CD4-positive, alpha-beta memory T cell (primary cell): ENCODE measurements around the gene TMEM47. TPM values are rescaled to one million over a fixed set of nuclear protein-coding genes. Genes with fewer than 3 reads are reported as not detected.
A peak's percentile ranks its signal among the peaks of the same experiment; 100 is the strongest.

Experiments
- CTCF ChIA-PET: fragments of 350-600 bp; sonication (Branson Sonifier 250); formaldehyde crosslinking; loops from one replicate; lab custom pipeline; 2021; ENCODE audit warnings: inconsistent platforms; ENCODE audit not compliant: partially characterized antibody; lab: Charles Lee
- POLR2A ChIA-PET: fragments of 350-600 bp; sonication (Branson Sonifier 250); formaldehyde crosslinking; loops from one replicate; lab custom pipeline; 2021; ENCODE audit not compliant: partially characterized antibody; lab: Charles Lee
- DNase-seq, 5 donors: peaks; one replicate each; pipeline versions ENCODE4 v3.0.0 to v3.0.0-alpha.2; 2020 to 2022; ENCODE audit warnings: mixed read lengths in 1 of 5
- H3K27ac ChIP-seq: one replicate; pipeline ENCODE4 v1.7.0; 2013; ENCODE audit warnings: low read depth, low read length
- H3K27me3 ChIP-seq: 2 replicates; pipeline ENCODE4 v1.7.0; 2013; ENCODE audit warnings: mild to moderate bottlenecking, low read length, moderate library complexity; ENCODE audit not compliant: insufficient read depth
- H3K36me3 ChIP-seq: 2 replicates; pipeline ENCODE4 v1.7.0; 2013; ENCODE audit warnings: mild to moderate bottlenecking, low read length, moderate library complexity; ENCODE audit not compliant: insufficient read depth
- H3K4me1 ChIP-seq: 2 replicates; pipeline ENCODE4 v1.7.0; 2013; ENCODE audit warnings: mild to moderate bottlenecking, low read length, moderate library complexity; ENCODE audit not compliant: insufficient read depth
- H3K4me3 ChIP-seq, 2 donors: one replicate each; pipeline ENCODE4 v1.7.0; 2013; ENCODE audit warnings: low read length in 2 of 2, mild to moderate bottlenecking in 1 of 2
- H3K9me3 ChIP-seq, 2 donors: one replicate each; pipeline ENCODE4 v1.7.0; 2013; ENCODE audit warnings: low read length in 2 of 2, control low read depth in 1 of 2; ENCODE audit not compliant: control insufficient read depth in 1 of 2
- H3K27ac Mint-ChIP-seq, 7 donors: one replicate each; pipeline ENCODE4 v1.8.0; 2020 to 2021; ENCODE audit warnings: mixed read lengths in 7 of 7, mild to moderate bottlenecking in 6 of 7, inconsistent platforms in 3 of 7, moderate library complexity in 3 of 7
- H3K27me3 Mint-ChIP-seq, 2 donors: one replicate each; pipeline ENCODE4 v1.8.0; 2020 to 2021; ENCODE audit warnings: mixed read lengths in 2 of 2
- H3K36me3 Mint-ChIP-seq, 2 donors: one replicate each; pipeline ENCODE4 v1.8.0; 2020 to 2021; ENCODE audit warnings: mixed read lengths in 2 of 2, inconsistent platforms in 1 of 2, mild to moderate bottlenecking in 1 of 2
- H3K4me1 Mint-ChIP-seq, 4 donors: one replicate each; pipeline ENCODE4 v1.8.0; 2020 to 2021; ENCODE audit warnings: mixed read lengths in 4 of 4, mild to moderate bottlenecking in 1 of 4
- H3K4me3 Mint-ChIP-seq, 8 donors: one replicate each; pipeline ENCODE4 v1.8.0; 2020 to 2021; ENCODE audit warnings: mixed read lengths in 8 of 8, mild to moderate bottlenecking in 7 of 8, moderate library complexity in 6 of 8, inconsistent platforms in 3 of 8
- H3K9me3 Mint-ChIP-seq, 8 donors: one replicate each; pipeline ENCODE4 v1.8.0; 2020 to 2021; ENCODE audit warnings: mixed read lengths in 8 of 8, mild to moderate bottlenecking in 5 of 8, inconsistent platforms in 3 of 8, moderate library complexity in 1 of 8
- intact Hi-C: fragments of 100-400 bp; cut with micrococcal nuclease; formaldehyde crosslinking; loops from one replicate; pipeline ENCODE4 v1.15.1; 2023
- polyA plus RNA-seq, 2 donors: library from polyadenylated mRNA; unstranded; fragments of 300-500 nt; fragmentation: Illumina TruSeq; gene quantifications; one replicate each; pipeline ENCODE4 v1.2.3, GENCODE V29; 2021
- total RNA-seq, 2 experiments: library from RNA; stranded (reverse); gene quantifications; one replicate each; pipeline ENCODE4 v1.2.3, GENCODE V29; 2021

Gene TMEM47
- not detected for total RNA-seq
- not detected for polyA plus RNA-seq

GRCh38 chrX:34656842-34657725, at the start of gene TMEM47:
TSS of gene TMEM47 (minus strand) at chrX:34657285. CDS start at chrX:34657029, 256 bp downstream.
- POLR2A ChIA-PET: no interaction called here
- DNase-seq: no peak
- intact Hi-C loops: no loop called here
- Mint-ChIP-seq H3K27me3 (peaks cover 10 to 13% of the 10 kb centered on the region in 2 donors), H3K4me1 (peaks cover 0 to 5% (median 5%) of the 10 kb centered on the region in 4 donors), H3K9me3 (peaks cover 0 to 17% (median 6%) of the 10 kb centered on the region in 8 donors), H3K4me3 (peak within 1 kb of the TSS in 2 of 8 donors; percentile 24 to 36), H3K27ac (no peak within 1 kb of the TSS), H3K36me3 (no peaks in the 10 kb centered on the region)
- Histone ChIP-seq H3K27ac (no peak within 1 kb of the TSS), H3K36me3 (no peaks in the 10 kb centered on the region), H3K9me3 (no peaks in the 10 kb centered on the region), H3K4me3 (no peak within 1 kb of the TSS), H3K27me3 (no peaks in the 10 kb centered on the region), H3K4me1 (no peaks in the 10 kb centered on the region)
- CTCF ChIA-PET: no interaction called here

DNA sequence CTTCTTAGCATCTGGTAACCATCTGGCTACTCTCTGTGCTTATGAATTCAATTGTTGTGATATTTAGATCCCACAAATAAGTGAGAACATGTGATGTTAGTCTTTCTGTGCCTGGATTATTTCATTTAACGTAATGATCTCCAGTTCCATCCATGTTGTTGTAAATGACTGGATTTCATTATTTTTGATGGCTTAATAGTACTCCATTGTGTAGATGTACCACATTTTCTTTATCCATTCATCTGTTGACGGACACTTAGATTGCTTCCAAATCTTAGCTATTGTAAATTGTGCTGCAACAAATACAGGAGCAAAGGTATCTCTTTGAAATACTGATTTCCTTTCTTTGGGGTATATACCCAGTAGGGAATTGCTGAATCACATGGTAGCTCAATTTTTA, 30.0 kb upstream of the TMEM47 start:
- no peaks in the 10 kb centered on the region for H3K36me3 Mint-ChIP-seq
- no peaks in the 10 kb centered on the region for H3K27me3 Mint-ChIP-seq
- no peak overlapping the region for H3K27ac Mint-ChIP-seq
- H3K9me3 ChIP-seq: no peaks in the 10 kb centered on the region
- no peaks in the 10 kb centered on the region for H3K4me1 ChIP-seq
- intact Hi-C loops: no loop called here
- H3K27ac ChIP-seq: no peak overlapping the region
- POLR2A ChIA-PET: no interaction called here
- no peak overlapping the region for H3K4me3 Mint-ChIP-seq
- H3K4me3 ChIP-seq: no peak overlapping the region
- H3K9me3 Mint-ChIP-seq: peaks cover 0 to 32% (median 10%) of the 10 kb centered on the region in 8 donors
- no peak for DNase-seq
- H3K27me3 ChIP-seq: no peaks in the 10 kb centered on the region
- no peaks in the 10 kb centered on the region for H3K36me3 ChIP-seq
- no peaks in the 10 kb centered on the region for H3K4me1 Mint-ChIP-seq
- CTCF ChIA-PET: no interaction called here

GRCh38 chrX:34659575-34659974, 2.5 kb upstream of the TMEM47 start:
- Histone ChIP-seq H3K27ac (no peak overlapping the region), H3K4me1 (no peaks in the 10 kb centered on the region), H3K4me3 (no peak overlapping the region), H3K36me3 (no peaks in the 10 kb centered on the region), H3K9me3 (no peaks in the 10 kb centered on the region), H3K27me3 (no peaks in the 10 kb centered on the region)
- CTCF ChIA-PET: no interaction called here
- no peak for DNase-seq
- H3K4me1 Mint-ChIP-seq: peaks cover 0 to 5% (median 5%) of the 10 kb centered on the region in 4 donors
- H3K36me3 Mint-ChIP-seq: no peaks in the 10 kb centered on the region
- peaks cover 10 to 13% of the 10 kb centered on the region in 2 donors for H3K27me3 Mint-ChIP-seq
- intact Hi-C loops: no loop called here
- POLR2A ChIA-PET: no interaction called here
- H3K27ac Mint-ChIP-seq: no peak overlapping the region
- H3K9me3 Mint-ChIP-seq: peaks cover 0 to 17% (median 6%) of the 10 kb centered on the region in 8 donors
- no peak overlapping the region for H3K4me3 Mint-ChIP-seq

DNA sequence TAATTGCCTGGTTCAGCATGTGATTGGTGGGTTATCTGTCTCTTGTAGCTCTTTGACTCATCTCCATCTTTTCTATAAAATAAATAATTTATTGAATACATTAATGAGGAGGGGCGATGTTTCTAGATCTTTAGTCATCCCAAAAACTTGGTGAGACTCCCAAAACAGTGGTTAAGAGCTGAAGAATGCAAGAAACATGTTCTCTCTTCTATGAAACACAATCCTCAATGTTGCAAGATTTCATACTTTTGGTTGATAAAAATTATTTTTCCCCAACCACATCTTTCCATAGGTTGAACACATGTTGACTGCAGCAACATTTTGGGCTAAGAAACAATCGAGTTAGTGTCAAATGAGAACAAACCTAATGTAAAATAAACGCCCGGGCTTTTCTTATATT, 1.2 kb upstream of the TMEM47 start:
- intact Hi-C loops: no loop called here
- no peak for DNase-seq
- POLR2A ChIA-PET: no interaction called here
- no peaks in the 10 kb centered on the region for H3K9me3 ChIP-seq
- no peak overlapping the region for H3K27ac ChIP-seq
- CTCF ChIA-PET: no interaction called here
- Mint-ChIP-seq H3K4me1 (peaks cover 0 to 5% (median 5%) of the 10 kb centered on the region in 4 donors), H3K27ac (no peak overlapping the region), H3K9me3 (peaks cover 0 to 17% (median 6%) of the 10 kb centered on the region in 8 donors), H3K27me3 (peaks cover 10 to 13% of the 10 kb centered on the region in 2 donors), H3K36me3 (no peaks in the 10 kb centered on the region), H3K4me3 (no peak overlapping the region)
- H3K27me3 ChIP-seq: no peaks in the 10 kb centered on the region
- H3K36me3 ChIP-seq: no peaks in the 10 kb centered on the region
- H3K4me3 ChIP-seq: no peak overlapping the region
- no peaks in the 10 kb centered on the region for H3K4me1 ChIP-seq

DNA sequence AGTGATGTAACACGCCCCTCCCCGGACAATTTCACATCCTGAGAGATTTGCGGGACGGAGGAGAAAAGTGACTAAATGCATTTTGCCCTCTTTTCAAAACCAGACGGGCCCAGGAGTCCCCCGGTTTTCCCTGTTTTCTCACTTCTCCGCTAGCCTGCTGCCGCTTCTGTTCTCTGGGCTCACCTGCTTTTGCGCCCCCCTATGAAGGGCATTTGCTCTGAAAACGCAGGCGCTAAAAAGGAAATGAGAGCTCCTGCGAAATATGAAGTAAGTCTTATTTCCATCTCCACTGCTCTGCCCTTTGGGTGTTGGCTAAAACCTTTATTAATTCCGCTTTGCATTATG, 613 bp upstream of the TMEM47 start:
- Histone ChIP-seq H3K9me3 (no peaks in the 10 kb centered on the region), H3K36me3 (no peaks in the 10 kb centered on the region), H3K4me3 (no peak overlapping the region), H3K4me1 (no peaks in the 10 kb centered on the region), H3K27me3 (no peaks in the 10 kb centered on the region), H3K27ac (no peak overlapping the region)
- Mint-ChIP-seq H3K27me3 (peaks cover 10 to 13% of the 10 kb centered on the region in 2 donors), H3K36me3 (no peaks in the 10 kb centered on the region), H3K4me1 (peaks cover 0 to 5% (median 5%) of the 10 kb centered on the region in 4 donors), H3K9me3 (peaks cover 0 to 17% (median 6%) of the 10 kb centered on the region in 8 donors), H3K27ac (no peak overlapping the region), H3K4me3 (no peak overlapping the region)
- intact Hi-C loops: no loop called here
- ChIA-PET POLR2A (no interaction called here), CTCF (no interaction called here)
- DNase-seq: no peak

GRCh38 chrX:34656467-34656841, 631 bp downstream of the TMEM47 start:
- Histone ChIP-seq H3K9me3 (no peaks in the 10 kb centered on the region), H3K4me3 (no peak overlapping the region), H3K27ac (no peak overlapping the region), H3K4me1 (no peaks in the 10 kb centered on the region), H3K36me3 (no peaks in the 10 kb centered on the region), H3K27me3 (no peaks in the 10 kb centered on the region)
- Mint-ChIP-seq H3K27ac (no peak overlapping the region), H3K27me3 (peaks cover 10 to 13% of the 10 kb centered on the region in 2 donors), H3K36me3 (no peaks in the 10 kb centered on the region), H3K4me1 (peaks cover 0 to 5% (median 5%) of the 10 kb centered on the region in 4 donors), H3K4me3 (peak overlapping the region in 2 of 8 donors; percentile 24 to 36), H3K9me3 (peaks cover 0 to 17% (median 6%) of the 10 kb centered on the region in 8 donors)
- POLR2A ChIA-PET: no interaction called here
- intact Hi-C loops: no loop called here
- no peak for DNase-seq
- CTCF ChIA-PET: no interaction called here

- intact Hi-C loops: no loop called here
Measured at GRCh38 chrX:34655501-34656455, 1.3 kb downstream of the TMEM47 start.

More at GRCh38 chrX:34655501-34656455, 1.3 kb downstream of the TMEM47 start:
- no peaks in the 10 kb centered on the region for H3K36me3 ChIP-seq
- H3K9me3 Mint-ChIP-seq: peaks cover 0 to 17% (median 6%) of the 10 kb centered on the region in 8 donors
- H3K27ac ChIP-seq: no peak overlapping the region
- no peaks in the 10 kb centered on the region for H3K27me3 ChIP-seq
- H3K4me1 ChIP-seq: no peaks in the 10 kb centered on the region
- H3K9me3 ChIP-seq: no peaks in the 10 kb centered on the region
- no peak overlapping the region for H3K4me3 ChIP-seq
- CTCF ChIA-PET: no interaction called here
- H3K4me1 Mint-ChIP-seq: peaks cover 0 to 5% (median 5%) of the 10 kb centered on the region in 4 donors
- peak overlapping the region in 1 of 7 donors; percentile 7 for H3K27ac Mint-ChIP-seq
- peak overlapping the region in 2 of 8 donors; percentile 24 to 36 for H3K4me3 Mint-ChIP-seq
- H3K27me3 Mint-ChIP-seq: peaks cover 10 to 13% of the 10 kb centered on the region in 2 donors
- DNase-seq: no peak
- H3K36me3 Mint-ChIP-seq: no peaks in the 10 kb centered on the region
- POLR2A ChIA-PET: no interaction called here
